ENCODE data around the gene PEAK1. TPM values are rescaled to one million over a fixed set of nuclear protein-coding genes. Genes with fewer than 3 reads are reported as not detected.

The PEAK1 gene
- 2.6 and 2.9 TPM in 2 replicates for total RNA-seq (2014; rRNA removed; shearing (Covaris generic))

- DNase-seq (ENCODE audit: low spot score) = peak; percentile 96
Observed at GRCh38 chr15:77419836-77420609, at the start of gene PEAK1. Gene PEAK1, minus strand, starts transcription at chr15:77420104. Its CDS starts 238,178 bp downstream, at chr15:77181926.

GRCh38 chr15:77468896-77469295, 49.0 kb upstream of the PEAK1 start:
- DNase-seq (ENCODE audit: low spot score) = no peak

GRCh38 chr15:77466521-77466920, 46.6 kb upstream of the PEAK1 start:
- no peak for DNase-seq (ENCODE audit: low spot score)

GRCh38 chr15:77464129-77464865, 44.4 kb upstream of the PEAK1 start:
- DNase-seq (ENCODE audit: low spot score) = no peak

- no peak for DNase-seq (ENCODE audit: low spot score)
Observed at GRCh38 chr15:77461486-77461885, 41.6 kb upstream of the PEAK1 start.

- DNase-seq (ENCODE audit: low spot score) = no peak
Observed at GRCh38 chr15:77459031-77459430, 39.1 kb upstream of the PEAK1 start.

GRCh38 chr15:77457905-77458265, 38.0 kb upstream of the PEAK1 start:
- DNase-seq (ENCODE audit: low spot score) = no peak

- DNase-seq (ENCODE audit: low spot score) = no peak
Observed at GRCh38 chr15:77457191-77457904, 37.4 kb upstream of the PEAK1 start.

- no peak for DNase-seq (ENCODE audit: low spot score)
Observed at GRCh38 chr15:77456746-77457145, 36.8 kb upstream of the PEAK1 start.

- DNase-seq (ENCODE audit: low spot score) = no peak
Observed at GRCh38 chr15:77455696-77456321, 35.9 kb upstream of the PEAK1 start.

- DNase-seq (ENCODE audit: low spot score) = no peak
Observed at GRCh38 chr15:77454951-77455350, 35.0 kb upstream of the PEAK1 start.

- DNase-seq (ENCODE audit: low spot score) = no peak
Observed at GRCh38 chr15:77454265-77454664, 34.4 kb upstream of the PEAK1 start.

GRCh38 chr15:77446840-77447390, 27.0 kb upstream of the PEAK1 start:
- DNase-seq (ENCODE audit: low spot score) = no peak

GRCh38 chr15:77440378-77440999, 20.6 kb upstream of the PEAK1 start:
- DNase-seq (ENCODE audit: low spot score) = peak; percentile 63

GRCh38 chr15:77437264-77437663, 17.4 kb upstream of the PEAK1 start:
- no peak for DNase-seq (ENCODE audit: low spot score)

GRCh38 chr15:77436822-77437221, 16.9 kb upstream of the PEAK1 start:
- DNase-seq (ENCODE audit: low spot score) = no peak

GRCh38 chr15:77430652-77431051, 10.7 kb upstream of the PEAK1 start:
- DNase-seq (ENCODE audit: low spot score) = no peak

- DNase-seq (ENCODE audit: low spot score) = no peak
Observed at GRCh38 chr15:77430213-77430612, 10.3 kb upstream of the PEAK1 start.

GRCh38 chr15:77426871-77427270, 7.0 kb upstream of the PEAK1 start:
- no peak for DNase-seq (ENCODE audit: low spot score)

GRCh38 chr15:77426377-77426776, 6.5 kb upstream of the PEAK1 start:
- DNase-seq (ENCODE audit: low spot score) = no peak

GRCh38 chr15:77425104-77425503, 5.2 kb upstream of the PEAK1 start:
- DNase-seq (ENCODE audit: low spot score) = no peak
